ENCODE measurements around the gene MTR.

- no peak for TF ChIP-seq CTCF (IDR thresholded peaks at IDR 0.05)
- no peak for TF ChIP-seq POLR2A (IDR thresholded peaks at IDR 0.05)
These were observed 93.8 kb downstream of the MTR start for GRCh38 chr1:236888903-236889302.
